OCI-LY1 (cell line): ENCODE measurements around the gene KLK14.

Source experiments
- CTCF ChIP-seq: fragments of 200-600 bp; sonication (generic), shearing (Covaris generic); IDR thresholded peaks from 2 replicates; pipeline ENCODE4 v1.5.1; 2017; ENCODE audit warnings: mild to moderate bottlenecking, antibody characterized with exemption, low read length, moderate library complexity, mixed read lengths
- EZH2 ChIP-seq: fragments of 200-600 bp; sonication (generic), shearing (Covaris generic); IDR thresholded peaks from 2 replicates; pipeline ENCODE4 v1.8.0; 2017; ENCODE audit warnings: borderline replicate concordance, mixed run types, mild to moderate bottlenecking, antibody characterized with exemption, low read length, moderate library complexity, mixed read lengths

- TF ChIP-seq CTCF (no peak), EZH2 (no peak)
These were observed 36.9 kb upstream of the KLK14 start for GRCh38 chr19:51119611-51120010.
